ENCODE results near the gene KLHDC1. TPM values are rescaled to one million over a fixed set of nuclear protein-coding genes. Genes with fewer than 3 reads are reported as not detected.
"Not testable (repeated sequence)": the region's sequence is repeated elsewhere in the genome, so short reads cannot be mapped to it uniquely, and the experiment has no call there.

KLHDC1 gene
- total RNA-seq, 2 experiments from 2014 or later = 9.8 to 11.8 TPM

- CTCF ChIA-PET = no interaction called here
- Histone ChIP-seq H3K36me3 (ENCODE audit: insufficient read depth, low read length) (peaks cover 14% of the 10 kb centered on the region), H3K4me1 (ENCODE audit: insufficient read depth, low read length) (no peaks in the 10 kb centered on the region), H3K4me3 (ENCODE audit: low read length) (no peak overlapping the region), H3K27ac (ENCODE audit: low read depth in 1 of 2, low read length in 2 of 2) (no peak overlapping the region), H3K9me3 (ENCODE audit: control insufficient read depth in 1 of 2, insufficient read depth in 1 of 2, low read length in 2 of 2) (no peaks in the 10 kb centered on the region), H3K27me3 (ENCODE audit: control insufficient read depth in 1 of 2, insufficient read depth in 2 of 2, low read length in 2 of 2) (no peaks in the 10 kb centered on the region)
- Mint-ChIP-seq H3K4me3 (no peak overlapping the region), H3K27me3 (no peaks in the 10 kb centered on the region), H3K9me3 (no peaks in the 10 kb centered on the region), H3K36me3 (ENCODE audit: low read depth) (peaks cover 56% of the 10 kb centered on the region), H3K4me1 (ENCODE audit: low read depth) (no peaks in the 10 kb centered on the region), H3K27ac (no peak overlapping the region)
- intact Hi-C loops (cut with DNase I, micrococcal nuclease) = no loop called here
- ATAC-seq (ENCODE audit: poor library complexity) = no peak
- POLR2A ChIA-PET = no interaction called here
- DNase-seq = no peak
- no peak for TF ChIP-seq CTCF (IDR thresholded peaks at IDR 0.05)
Measured at GRCh38 chr14:49745191-49745590, 52.3 kb downstream of the KLHDC1 start.

- H3K27me3 Mint-ChIP-seq; H3K4me3 Mint-ChIP-seq; H3K27ac Mint-ChIP-seq; H3K4me1 Mint-ChIP-seq (ENCODE audit: low read depth); ATAC-seq (ENCODE audit: poor library complexity); H3K4me3 ChIP-seq (ENCODE audit: low read length); H3K27ac ChIP-seq (ENCODE audit: low read depth in 1 of 2, low read length in 2 of 2); POLR2A ChIA-PET; H3K9me3 ChIP-seq (ENCODE audit: control insufficient read depth in 1 of 2, insufficient read depth in 1 of 2, low read length in 2 of 2); H3K9me3 Mint-ChIP-seq; H3K4me1 ChIP-seq (ENCODE audit: insufficient read depth, low read length); CTCF ChIA-PET; intact Hi-C loops (cut with DNase I, micrococcal nuclease); DNase-seq; H3K27me3 ChIP-seq (ENCODE audit: control insufficient read depth in 1 of 2, insufficient read depth in 2 of 2, low read length in 2 of 2): not testable (repeated sequence)
- peaks cover 56% of the 10 kb centered on the region for H3K36me3 Mint-ChIP-seq (ENCODE audit: low read depth)
- H3K36me3 ChIP-seq (ENCODE audit: insufficient read depth, low read length) = peaks cover 14% of the 10 kb centered on the region
Measured at GRCh38 chr14:49746476-49746875, 53.6 kb downstream of the KLHDC1 start.

- no peak overlapping the region for H3K27ac ChIP-seq (ENCODE audit: low read depth in 1 of 2, low read length in 2 of 2)
- H3K27me3 Mint-ChIP-seq = no peaks in the 10 kb centered on the region
- no peak for ATAC-seq (ENCODE audit: poor library complexity)
- H3K4me3 Mint-ChIP-seq = no peak overlapping the region
- H3K4me1 Mint-ChIP-seq (ENCODE audit: low read depth) = no peaks in the 10 kb centered on the region
- intact Hi-C loops (cut with DNase I, micrococcal nuclease) = no loop called here
- no peak for DNase-seq
- ChIA-PET POLR2A (no interaction called here), CTCF (interaction anchor here (0.6 kb wide), 1 partner anchor 284 kb away, joined by 3 read pairs; no protein-coding TSS in a partner anchor)
- TF ChIP-seq CTCF (IDR thresholded peaks at IDR 0.05) = no peak
- H3K27me3 ChIP-seq (ENCODE audit: control insufficient read depth in 1 of 2, insufficient read depth in 2 of 2, low read length in 2 of 2) = no peaks in the 10 kb centered on the region
- no peaks in the 10 kb centered on the region for H3K4me1 ChIP-seq (ENCODE audit: insufficient read depth, low read length)
- H3K9me3 Mint-ChIP-seq = peaks cover 2% of the 10 kb centered on the region
- peaks cover 4% of the 10 kb centered on the region for H3K36me3 Mint-ChIP-seq (ENCODE audit: low read depth)
- no peak overlapping the region for H3K4me3 ChIP-seq (ENCODE audit: low read length)
- H3K36me3 ChIP-seq (ENCODE audit: insufficient read depth, low read length) = no peaks in the 10 kb centered on the region
- no peaks in the 10 kb centered on the region for H3K9me3 ChIP-seq (ENCODE audit: control insufficient read depth in 1 of 2, insufficient read depth in 1 of 2, low read length in 2 of 2)
- H3K27ac Mint-ChIP-seq = no peak overlapping the region
Measured at GRCh38 chr14:49754570-49755097, 61.7 kb downstream of the KLHDC1 start.

- H3K36me3 Mint-ChIP-seq (ENCODE audit: low read depth) = no peaks in the 10 kb centered on the region
- intact Hi-C loops (cut with DNase I, micrococcal nuclease) = no loop called here
- ChIA-PET POLR2A (no interaction called here), CTCF (no interaction called here)
- Histone ChIP-seq H3K4me1 (ENCODE audit: insufficient read depth, low read length) (no peaks in the 10 kb centered on the region), H3K27ac (ENCODE audit: low read depth in 1 of 2, low read length in 2 of 2) (no peak overlapping the region), H3K9me3 (ENCODE audit: control insufficient read depth in 1 of 2, insufficient read depth in 1 of 2, low read length in 2 of 2) (no peaks in the 10 kb centered on the region), H3K4me3 (ENCODE audit: low read length) (no peak overlapping the region), H3K27me3 (ENCODE audit: control insufficient read depth in 1 of 2, insufficient read depth in 2 of 2, low read length in 2 of 2) (no peaks in the 10 kb centered on the region), H3K36me3 (ENCODE audit: insufficient read depth, low read length) (no peaks in the 10 kb centered on the region)
- DNase-seq (no peak), ATAC-seq (ENCODE audit: poor library complexity) (no peak)
- H3K9me3 Mint-ChIP-seq = peaks cover 2% of the 10 kb centered on the region
- no peak overlapping the region for H3K4me3 Mint-ChIP-seq
- H3K4me1 Mint-ChIP-seq (ENCODE audit: low read depth) = no peaks in the 10 kb centered on the region
- no peak for TF ChIP-seq CTCF (IDR thresholded peaks at IDR 0.05)
- no peaks in the 10 kb centered on the region for H3K27me3 Mint-ChIP-seq
- no peak overlapping the region for H3K27ac Mint-ChIP-seq
Measured at GRCh38 chr14:49755378-49755777, 62.5 kb downstream of the KLHDC1 start.

Data from CD4-positive, alpha-beta T cell (primary cell).